ENCODE data around the gene ZDHHC14.

GRCh38 chr6:157634546-157634945 is 253.6 kb downstream of the ZDHHC14 start:
- no peak for TF ChIP-seq POLR2AphosphoS5 (IDR thresholded peaks at IDR 0.05; ENCODE audit: low read depth)
- no peak for TF ChIP-seq STAT1 (IDR thresholded peaks at IDR 0.05; ENCODE audit: unreplicated experiment)
- no peak for TF ChIP-seq CTCF (conservative IDR thresholded peaks at IDR 0.05; ENCODE audit: low read depth in 2 of 2)
- TF ChIP-seq REST (IDR thresholded peaks at IDR 0.05; ENCODE audit: unreplicated experiment), result no peak
